Hematopoietic multipotent progenitor cell treated with erythropoietin and hydrocortisone succinate and interleukin-3 and kit ligand, for 15 days (in vitro differentiated cells): ENCODE measurements around the gene C1orf87.

Source experiments
- DNase-seq: peaks from one replicate; pipeline ENCODE4 v3.0.0-alpha.2; 2015; ENCODE audit warnings: low spot score

C1orf87 gene

GRCh38 chr1:60063561-60063960 is 10.0 kb downstream of the C1orf87 start:
- DNase-seq = no peak

GRCh38 chr1:60059468-60059867 is 14.1 kb downstream of the C1orf87 start:
- no peak for DNase-seq

DNA sequence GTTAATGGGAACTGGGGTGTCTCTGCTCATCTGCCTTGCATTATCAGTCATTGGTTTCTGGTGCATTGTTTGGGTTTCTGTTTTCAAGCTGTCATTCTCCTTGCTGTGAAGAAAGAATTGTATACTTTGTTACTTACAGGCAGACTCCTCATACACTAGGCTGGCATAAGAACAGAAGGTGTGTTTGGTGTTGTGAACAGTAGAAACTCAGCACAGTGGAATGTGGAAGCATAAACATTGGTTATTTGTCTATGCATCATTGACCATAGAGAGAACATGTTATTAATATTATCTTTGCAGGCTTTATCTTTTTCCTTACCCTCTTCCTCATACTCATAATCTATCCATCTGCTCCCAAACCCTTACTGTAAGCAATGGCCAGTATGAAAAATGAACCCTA is 18.2 kb downstream of the C1orf87 start:
- no peak for DNase-seq

- no peak for DNase-seq
These were observed 19.2 kb downstream of the C1orf87 start for GRCh38 chr1:60054374-60054773.

DNA sequence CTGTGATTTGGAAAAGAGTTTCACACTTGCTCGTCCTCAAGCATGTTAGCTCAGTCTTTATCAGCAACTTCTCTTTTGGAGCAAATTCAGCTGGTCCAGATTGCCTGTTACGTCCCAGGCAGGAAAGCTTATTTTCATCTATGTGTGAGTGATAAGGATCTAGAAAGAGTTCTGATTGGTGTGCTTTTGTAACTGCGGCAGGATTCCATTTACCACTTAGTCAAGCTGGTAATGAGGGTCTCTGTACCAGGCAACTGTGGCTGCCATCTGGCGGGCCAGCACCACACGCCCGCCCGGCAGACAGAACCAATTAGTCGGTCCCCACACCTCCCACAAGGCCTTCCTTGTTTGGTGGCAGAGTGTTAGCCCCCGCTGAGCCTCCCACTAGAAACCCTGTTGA is 21.0 kb downstream of the C1orf87 start:
- no peak for DNase-seq

DNA sequence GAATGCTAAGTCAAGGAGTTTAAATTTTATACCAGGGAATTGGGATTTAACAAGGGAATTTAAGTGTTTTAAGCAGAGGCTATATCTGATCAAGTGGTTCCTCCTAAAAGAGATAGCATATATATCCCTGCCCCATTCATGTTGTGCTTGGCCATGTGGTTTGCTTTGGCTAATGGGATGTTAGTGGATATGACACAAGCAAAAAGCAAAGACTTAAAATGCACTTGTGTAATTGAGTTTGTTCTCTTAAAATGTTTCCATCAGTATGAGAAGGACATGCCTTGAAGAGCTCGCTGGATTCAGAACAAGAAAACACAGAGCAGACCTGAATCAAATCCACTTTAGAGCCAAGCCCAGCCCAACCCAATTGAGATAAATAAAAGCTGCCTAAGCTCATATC is 22.4 kb downstream of the C1orf87 start:
- DNase-seq = no peak

GRCh38 chr1:60049188-60049587 is 24.4 kb downstream of the C1orf87 start:
- DNase-seq = no peak

DNA sequence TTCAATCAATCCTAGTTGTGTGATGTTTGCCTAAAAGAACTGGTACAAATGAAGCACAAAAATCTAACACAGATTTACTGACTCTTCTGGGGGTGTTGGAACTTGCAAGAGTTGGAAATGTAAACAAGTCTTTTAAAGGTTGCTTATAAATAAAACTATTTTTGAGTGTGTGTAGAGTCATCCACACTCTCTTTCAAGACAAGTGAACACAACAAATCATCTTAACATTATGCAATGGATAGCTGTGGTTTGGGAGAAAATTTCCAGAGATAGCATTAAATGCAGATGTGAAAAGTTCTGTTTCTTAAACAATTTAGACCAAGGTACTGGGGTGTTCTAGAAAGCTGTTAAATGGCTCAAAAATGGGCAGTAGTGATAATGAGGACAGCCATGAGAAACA is 28.7 kb downstream of the C1orf87 start:
- no peak for DNase-seq

DNA sequence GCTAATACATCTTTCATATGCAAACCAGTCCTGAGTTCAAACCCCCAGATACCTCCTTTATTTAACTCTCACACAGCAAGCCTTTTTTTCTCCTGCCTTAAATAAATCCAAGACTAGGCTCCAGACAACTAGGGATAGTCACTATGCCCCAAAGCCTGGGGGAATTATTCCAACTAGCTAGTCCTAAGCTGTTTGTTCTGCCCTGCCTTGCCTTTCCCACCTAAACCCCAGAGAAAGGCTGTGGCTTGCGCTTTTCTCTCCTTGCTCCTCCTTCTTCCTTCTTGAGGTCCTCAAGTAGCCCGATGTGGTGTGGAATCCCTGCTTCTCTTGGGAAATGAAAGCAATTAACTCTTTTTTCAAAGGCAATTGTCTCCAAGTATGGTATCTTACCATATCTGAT is 31.8 kb downstream of the C1orf87 start:
- DNase-seq = no peak

- no peak for DNase-seq
These were observed 35.9 kb downstream of the C1orf87 start for GRCh38 chr1:60037669-60038068.

DNA sequence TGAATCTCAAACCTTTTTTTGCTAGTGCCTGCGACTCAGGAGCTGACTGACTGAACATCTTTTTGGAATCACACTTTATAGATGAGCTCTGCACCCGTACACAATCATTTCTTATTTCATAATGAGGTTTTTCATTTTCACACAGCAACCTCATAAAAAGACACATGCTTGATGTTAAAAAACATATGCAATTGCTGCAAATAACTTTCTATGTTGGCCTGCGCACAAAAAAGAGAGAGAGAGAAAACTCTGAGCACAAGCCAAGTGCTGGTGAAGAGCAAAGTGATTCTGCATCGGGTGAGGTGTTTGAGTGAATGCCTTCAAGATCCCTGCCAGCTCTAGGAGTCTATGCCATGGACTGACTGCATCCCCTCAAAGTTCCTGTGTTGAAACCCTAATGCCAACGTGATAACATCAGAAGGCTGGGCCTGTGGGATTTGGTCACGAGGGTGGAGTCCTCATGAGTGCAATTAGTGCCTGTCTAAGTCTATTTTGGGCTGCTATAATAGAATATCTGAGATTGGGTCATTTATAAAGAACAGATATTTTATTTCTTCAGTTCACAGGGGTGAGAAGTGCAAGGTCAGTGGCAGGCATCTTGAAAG is 36.6 kb downstream of the C1orf87 start:
- no peak for DNase-seq

DNA sequence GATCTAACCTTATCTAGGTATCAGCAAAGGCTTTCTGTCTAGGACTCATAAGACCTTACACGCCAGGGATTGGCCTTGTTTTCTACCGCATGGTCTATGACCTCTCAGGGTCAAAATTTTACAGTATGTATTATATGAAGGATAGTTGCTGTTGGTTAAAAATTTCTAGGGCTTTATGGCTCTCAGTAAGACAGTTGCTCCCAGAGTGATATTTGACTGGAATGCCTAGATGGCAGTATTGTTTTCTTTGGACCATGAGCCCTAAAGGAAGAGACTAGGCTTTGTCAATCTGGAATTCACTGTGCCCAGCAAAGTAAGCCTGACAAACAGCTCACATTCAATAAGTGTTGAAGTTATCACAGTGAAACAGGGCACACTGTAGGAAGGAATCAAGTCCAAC is 37.6 kb downstream of the C1orf87 start:
- DNase-seq = no peak

- DNase-seq = no peak
These were observed 38.6 kb downstream of the C1orf87 start for GRCh38 chr1:60034999-60035398.

GRCh38 chr1:60033066-60033465 is 40.5 kb downstream of the C1orf87 start:
- DNase-seq = no peak

- DNase-seq = no peak
These were observed 42.4 kb downstream of the C1orf87 start for GRCh38 chr1:60031146-60031545.

DNA sequence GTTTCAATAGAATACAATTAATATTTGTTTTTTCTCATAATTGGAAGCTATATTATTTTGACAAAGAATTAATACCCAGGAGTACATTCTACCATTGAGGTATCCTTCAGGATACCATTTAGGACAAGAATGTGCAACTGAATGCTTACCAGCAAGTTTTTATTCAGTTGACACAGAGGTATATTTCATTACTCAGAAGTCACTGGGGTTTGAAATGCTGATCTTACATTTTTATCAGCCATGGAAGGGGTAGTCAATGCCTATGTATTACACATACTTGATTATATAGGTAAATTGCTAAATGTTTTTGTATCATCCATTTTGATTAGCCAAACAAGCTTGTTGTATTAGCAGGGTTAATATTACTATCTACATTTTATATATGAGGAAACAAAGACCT is 48.0 kb downstream of the C1orf87 start:
- DNase-seq = no peak

GRCh38 chr1:60017508-60018205 is 55.9 kb downstream of the C1orf87 start:
- DNase-seq = no peak

GRCh38 chr1:60010690-60011089 is 62.9 kb downstream of the C1orf87 start:
- DNase-seq = no peak

DNA sequence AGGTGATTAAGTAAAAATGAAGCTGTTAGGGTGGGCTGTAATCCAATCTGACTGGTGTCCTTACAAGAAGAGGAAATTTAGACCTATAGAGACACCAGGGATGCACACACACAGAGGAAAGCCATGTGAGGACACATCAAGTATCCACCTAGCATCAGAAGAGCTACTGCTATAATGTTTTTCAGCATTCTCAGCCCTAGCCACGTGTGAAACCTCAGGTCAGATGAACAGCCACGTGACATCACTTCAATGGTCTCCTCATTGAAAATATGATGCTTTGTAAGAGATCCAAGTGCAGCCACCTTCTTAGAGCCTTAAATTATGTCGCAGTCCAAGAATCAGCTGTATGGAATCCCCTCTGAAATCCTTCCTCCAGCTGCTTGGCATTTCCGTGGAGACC is 65.1 kb downstream of the C1orf87 start:
- DNase-seq = no peak

GRCh38 chr1:60000625-60001024 is 72.9 kb downstream of the C1orf87 start:
- DNase-seq = no peak

DNA sequence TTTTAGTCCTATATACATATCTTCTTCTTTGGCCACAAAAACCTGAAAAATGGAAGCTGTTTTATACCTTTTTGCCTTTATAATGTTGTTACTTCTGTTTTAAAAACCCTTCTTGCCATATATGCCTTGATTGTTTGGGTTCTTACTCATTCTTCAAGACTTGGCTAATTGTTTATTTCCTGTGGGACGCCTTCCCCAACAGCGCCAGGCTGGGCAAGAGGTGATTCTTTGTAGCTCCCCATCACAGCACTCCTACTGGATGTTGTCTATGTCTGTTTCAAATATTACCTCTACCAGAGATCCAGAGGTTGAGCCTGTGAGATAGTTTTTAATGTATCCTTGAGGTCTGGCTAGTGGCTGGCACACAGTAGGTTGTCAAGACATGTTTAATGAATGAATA is 73.8 kb downstream of the C1orf87 start:
- DNase-seq = no peak

GRCh38 chr1:59999006-59999405 is 74.6 kb downstream of the C1orf87 start:
- DNase-seq = no peak

GRCh38 chr1:59997479-59998115 is 76.0 kb downstream of the C1orf87 start:
- no peak for DNase-seq
